ENCODE data around the gene TPCN2. TPM values are rescaled to one million over a fixed set of nuclear protein-coding genes. Genes with fewer than 3 reads are reported as not detected.
"Not testable (repeated sequence)": the region's sequence is repeated elsewhere in the genome, so short reads cannot be mapped to it uniquely, and the experiment has no call there.

Gene TPCN2
- total and polyA plus RNA-seq, 5 experiments from 2014 or later, result 3.8 to 27.2 (median 6.3) TPM

- H3K27ac Mint-ChIP-seq, result no peak overlapping the region
- peaks cover 3 to 15% (median 7%) of the 10 kb centered on the region in 9 donors for H3K9me3 Mint-ChIP-seq
- no peak overlapping the region for H3K4me3 Mint-ChIP-seq
- ATAC-seq, result no peak
- no peak for DNase-seq
- H3K36me3 Mint-ChIP-seq, result peaks cover 0 to 6% (median 4%) of the 10 kb centered on the region in 3 donors
- H3K4me1 Mint-ChIP-seq, result peaks cover 14 to 41% (median 27%) of the 10 kb centered on the region in 4 donors
- POLR2A ChIA-PET, result no interaction called here
- no peaks in the 10 kb centered on the region for H3K27me3 Mint-ChIP-seq
These were observed 79.2 kb downstream of the TPCN2 start for GRCh38 chr11:69127884-69128283.

GRCh38 chr11:69129053-69129452, 80.3 kb downstream of the TPCN2 start:
- Mint-ChIP-seq H3K36me3 (peaks cover 0 to 8% (median 4%) of the 10 kb centered on the region in 3 donors), H3K9me3 (peaks cover 3 to 16% (median 8%) of the 10 kb centered on the region in 9 donors), H3K27me3 (no peaks in the 10 kb centered on the region), H3K4me1 (peaks cover 9 to 32% (median 17%) of the 10 kb centered on the region in 4 donors), H3K27ac (peak overlapping the region in 2 of 10 donors; percentile 41 to 52), H3K4me3 (no peak overlapping the region)
- ATAC-seq (no peak), DNase-seq (no peak)
- POLR2A ChIA-PET, result no interaction called here

GRCh38 chr11:69129647-69130046, 80.9 kb downstream of the TPCN2 start:
- Mint-ChIP-seq H3K9me3 (peaks cover 3 to 16% (median 8%) of the 10 kb centered on the region in 9 donors), H3K4me3 (no peak overlapping the region), H3K27ac (peak overlapping the region in 1 of 10 donors; percentile 11), H3K36me3 (peaks cover 0 to 8% (median 4%) of the 10 kb centered on the region in 3 donors), H3K4me1 (peaks cover 6 to 27% (median 11%) of the 10 kb centered on the region in 4 donors), H3K27me3 (no peaks in the 10 kb centered on the region)
- DNase-seq (no peak), ATAC-seq (no peak)
- POLR2A ChIA-PET, result no interaction called here

GRCh38 chr11:69130654-69131053, 81.9 kb downstream of the TPCN2 start:
- H3K36me3 Mint-ChIP-seq, result peaks cover 0 to 8% (median 4%) of the 10 kb centered on the region in 3 donors
- peaks cover 6 to 24% (median 9%) of the 10 kb centered on the region in 4 donors for H3K4me1 Mint-ChIP-seq
- POLR2A ChIA-PET, result no interaction called here
- H3K27me3 Mint-ChIP-seq, result no peaks in the 10 kb centered on the region
- DNase-seq (no peak), ATAC-seq (no peak)
- H3K4me3 Mint-ChIP-seq, result peak overlapping the region in 2 of 10 donors; percentile 14 to 36
- peaks cover 3 to 16% (median 8%) of the 10 kb centered on the region in 9 donors for H3K9me3 Mint-ChIP-seq
- peak overlapping the region in 5 of 10 donors; percentile 19 to 87 (median 57) for H3K27ac Mint-ChIP-seq

- H3K9me3 Mint-ChIP-seq, result peaks cover 3 to 16% (median 8%) of the 10 kb centered on the region in 9 donors
- no peaks in the 10 kb centered on the region for H3K27me3 Mint-ChIP-seq
- peak overlapping the region in 1 of 10 donors; percentile 36 for H3K4me3 Mint-ChIP-seq
- peaks cover 6 to 26% (median 9%) of the 10 kb centered on the region in 4 donors for H3K4me1 Mint-ChIP-seq
- peak overlapping the region in 3 of 10 donors; percentile 51 to 87 (median 70) for H3K27ac Mint-ChIP-seq
- no peak for DNase-seq
- no peak for ATAC-seq
- H3K36me3 Mint-ChIP-seq, result peaks cover 0 to 8% (median 4%) of the 10 kb centered on the region in 3 donors
- POLR2A ChIA-PET, result no interaction called here
These were observed 82.4 kb downstream of the TPCN2 start for GRCh38 chr11:69131121-69131566.

- no peak for DNase-seq
- H3K4me1 Mint-ChIP-seq, result peaks cover 6 to 27% (median 9%) of the 10 kb centered on the region in 4 donors
- no peak for ATAC-seq
- peaks cover 0 to 8% (median 4%) of the 10 kb centered on the region in 3 donors for H3K36me3 Mint-ChIP-seq
- H3K4me3 Mint-ChIP-seq, result no peak overlapping the region
- no peak overlapping the region for H3K27ac Mint-ChIP-seq
- no peaks in the 10 kb centered on the region for H3K27me3 Mint-ChIP-seq
- H3K9me3 Mint-ChIP-seq, result peaks cover 3 to 16% (median 8%) of the 10 kb centered on the region in 9 donors
- POLR2A ChIA-PET, result no interaction called here
These were observed 83.0 kb downstream of the TPCN2 start for GRCh38 chr11:69131644-69132300.

- Mint-ChIP-seq H3K36me3 (peaks cover 0 to 8% (median 4%) of the 10 kb centered on the region in 3 donors), H3K4me3 (no peak overlapping the region), H3K9me3 (peaks cover 3 to 16% (median 8%) of the 10 kb centered on the region in 9 donors), H3K4me1 (peaks cover 6 to 30% (median 10%) of the 10 kb centered on the region in 4 donors), H3K27ac (no peak overlapping the region), H3K27me3 (no peaks in the 10 kb centered on the region)
- no peak for DNase-seq
- no peak for ATAC-seq
- POLR2A ChIA-PET, result no interaction called here
These were observed 83.6 kb downstream of the TPCN2 start for GRCh38 chr11:69132301-69132670.

- H3K9me3 Mint-ChIP-seq, result peaks cover 3 to 14% (median 7%) of the 10 kb centered on the region in 9 donors
- no peak overlapping the region for H3K4me3 Mint-ChIP-seq
- ATAC-seq, result no peak
These were observed 84.5 kb downstream of the TPCN2 start for GRCh38 chr11:69133251-69133650.

GRCh38 chr11:69134182-69134581, 85.5 kb downstream of the TPCN2 start:
- H3K4me3 Mint-ChIP-seq, ATAC-seq, H3K36me3 Mint-ChIP-seq, POLR2A ChIA-PET, H3K27me3 Mint-ChIP-seq, DNase-seq, H3K9me3 Mint-ChIP-seq: not testable (repeated sequence)
- Mint-ChIP-seq H3K27ac (peak overlapping the region in 2 of 10 donors; percentile 22 to 53), H3K4me1 (peaks cover 7 to 35% (median 13%) of the 10 kb centered on the region in 4 donors)

More at GRCh38 chr11:69133251-69133650, 84.5 kb downstream of the TPCN2 start:
- no peak for DNase-seq
- H3K27me3 Mint-ChIP-seq, result no peaks in the 10 kb centered on the region
- H3K27ac Mint-ChIP-seq, result peak overlapping the region in 1 of 10 donors; percentile 14
- peaks cover 0 to 8% (median 4%) of the 10 kb centered on the region in 3 donors for H3K36me3 Mint-ChIP-seq
- POLR2A ChIA-PET, result no interaction called here
- H3K4me1 Mint-ChIP-seq, result peaks cover 7 to 34% (median 13%) of the 10 kb centered on the region in 4 donors

GRCh38 chr11:69134957-69135356, 86.2 kb downstream of the TPCN2 start:
- Mint-ChIP-seq H3K36me3 (peaks cover 0 to 2% (median 0%) of the 10 kb centered on the region in 3 donors), H3K27me3 (no peaks in the 10 kb centered on the region), H3K4me1 (peaks cover 7 to 34% (median 13%) of the 10 kb centered on the region in 4 donors), H3K27ac (peak overlapping the region in 1 of 10 donors; percentile 22), H3K4me3 (no peak overlapping the region), H3K9me3 (peaks cover 0 to 6% (median 0%) of the 10 kb centered on the region in 9 donors)
- no peak for ATAC-seq
- DNase-seq, result no peak
- POLR2A ChIA-PET, result no interaction called here

GRCh38 chr11:69135420-69136363, 87.0 kb downstream of the TPCN2 start:
- Mint-ChIP-seq H3K4me3 (peak overlapping the region in 1 of 10 donors; percentile 20), H3K9me3 (peaks cover 0 to 6% (median 0%) of the 10 kb centered on the region in 9 donors), H3K4me1 (peaks cover 6 to 30% (median 10%) of the 10 kb centered on the region in 4 donors), H3K36me3 (peaks cover 0 to 2% (median 0%) of the 10 kb centered on the region in 3 donors), H3K27me3 (no peaks in the 10 kb centered on the region), H3K27ac (peak overlapping the region in 2 of 10 donors; percentile 52 to 90)
- POLR2A ChIA-PET, result no interaction called here
- ATAC-seq (no peak), DNase-seq (no peak)

GRCh38 chr11:69136471-69136870, 87.7 kb downstream of the TPCN2 start:
- Mint-ChIP-seq H3K36me3 (peaks cover 0 to 2% (median 0%) of the 10 kb centered on the region in 3 donors), H3K27ac (peak overlapping the region in 2 of 10 donors; percentile 34 to 90), H3K4me1 (peaks cover 1 to 22% (median 5%) of the 10 kb centered on the region in 4 donors), H3K4me3 (no peak overlapping the region), H3K9me3 (peaks cover 0 to 6% (median 0%) of the 10 kb centered on the region in 9 donors), H3K27me3 (no peaks in the 10 kb centered on the region)
- POLR2A ChIA-PET, result no interaction called here
- no peak for ATAC-seq
- no peak for DNase-seq

All from naive thymus-derived CD8-positive, alpha-beta T cell (primary cell).